DND-41 (cell line): ENCODE measurements around the gene POLR2B.

ENCODE experiments used
- EZH2 ChIP-seq: IDR thresholded peaks from 3 replicates; pipeline ENCODE4 v1.6.1; 2012; ENCODE audit warnings: borderline replicate concordance, low read depth, mild to moderate bottlenecking, moderate library complexity, low read length, inconsistent platforms; ENCODE audit not compliant: severe bottlenecking
- TF ChIP-seq, protein P1 (sequence below): IDR thresholded peaks from 2 replicates; pipeline ENCODE4 v1.5.1; 2012; ENCODE audit warnings: borderline replicate concordance, low read length, moderate library complexity, mild to moderate bottlenecking; ENCODE audit not compliant: poor library complexity, severe bottlenecking; ENCODE audit errors: extremely low read depth

DNA sequence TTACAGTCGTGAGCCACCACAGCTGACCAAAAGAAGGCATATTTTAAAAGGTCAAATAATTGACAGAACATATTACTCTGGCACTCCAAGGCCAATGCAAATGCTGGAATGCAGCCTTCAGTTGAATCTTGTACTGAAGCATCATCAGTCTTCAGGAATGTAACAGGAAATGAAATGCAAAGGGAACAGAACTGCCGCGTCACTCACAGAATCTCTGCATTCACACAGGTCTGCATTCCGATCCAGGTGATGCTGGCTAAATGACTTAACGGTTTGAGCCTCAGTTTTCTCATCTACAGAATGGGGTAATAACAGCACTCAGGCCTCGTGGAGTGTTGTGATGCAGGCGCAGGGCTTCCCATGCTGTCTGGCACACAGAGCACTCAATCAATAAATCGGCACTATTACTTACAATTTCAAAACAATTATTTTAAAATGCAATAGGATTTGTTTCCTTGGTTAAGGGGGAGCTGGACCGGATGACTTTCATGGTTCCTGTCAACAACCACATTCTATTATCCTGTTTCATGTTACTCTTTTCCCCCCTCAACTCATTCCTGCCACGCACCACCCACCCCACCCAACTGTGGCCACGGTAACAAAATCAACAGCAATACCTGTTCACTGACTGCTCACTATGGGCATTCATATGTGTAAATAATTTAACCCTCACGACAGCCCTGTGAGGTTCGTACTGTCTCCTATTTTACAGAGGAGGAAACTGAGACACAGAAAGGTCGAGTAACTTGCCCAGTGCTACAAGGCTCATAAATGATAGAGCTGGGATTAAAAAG lies 99.1 kb downstream of the POLR2B start:
- TF ChIP-seq, protein P1, sequence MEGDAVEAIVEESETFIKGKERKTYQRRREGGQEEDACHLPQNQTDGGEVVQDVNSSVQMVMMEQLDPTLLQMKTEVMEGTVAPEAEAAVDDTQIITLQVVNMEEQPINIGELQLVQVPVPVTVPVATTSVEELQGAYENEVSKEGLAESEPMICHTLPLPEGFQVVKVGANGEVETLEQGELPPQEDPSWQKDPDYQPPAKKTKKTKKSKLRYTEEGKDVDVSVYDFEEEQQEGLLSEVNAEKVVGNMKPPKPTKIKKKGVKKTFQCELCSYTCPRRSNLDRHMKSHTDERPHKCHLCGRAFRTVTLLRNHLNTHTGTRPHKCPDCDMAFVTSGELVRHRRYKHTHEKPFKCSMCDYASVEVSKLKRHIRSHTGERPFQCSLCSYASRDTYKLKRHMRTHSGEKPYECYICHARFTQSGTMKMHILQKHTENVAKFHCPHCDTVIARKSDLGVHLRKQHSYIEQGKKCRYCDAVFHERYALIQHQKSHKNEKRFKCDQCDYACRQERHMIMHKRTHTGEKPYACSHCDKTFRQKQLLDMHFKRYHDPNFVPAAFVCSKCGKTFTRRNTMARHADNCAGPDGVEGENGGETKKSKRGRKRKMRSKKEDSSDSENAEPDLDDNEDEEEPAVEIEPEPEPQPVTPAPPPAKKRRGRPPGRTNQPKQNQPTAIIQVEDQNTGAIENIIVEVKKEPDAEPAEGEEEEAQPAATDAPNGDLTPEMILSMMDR: no peak
- TF ChIP-seq EZH2: no peak
